Mesendoderm (in vitro differentiated cells): ENCODE measurements around the gene DNAH7.

Source experiments
- DNase-seq: peaks from one replicate; pipeline ENCODE4 v3.0.0; 2013
- H2AK5ac ChIP-seq: 2 replicates; pipeline ENCODE4 v1.6.1; 2013; ENCODE audit warnings: low read length, inconsistent platforms
- H2BK120ac ChIP-seq: 2 replicates; pipeline ENCODE4 v1.6.1; 2013; ENCODE audit warnings: low read depth, mild to moderate bottlenecking, low read length, moderate library complexity, mixed read lengths
- H2BK15ac ChIP-seq: replicated peaks from 2 replicates; pipeline ENCODE4 v1.6.1; 2013; ENCODE audit warnings: low read depth, mild to moderate bottlenecking, moderate library complexity
- H2BK5ac ChIP-seq: 2 replicates; pipeline ENCODE4 v1.6.1; 2013; ENCODE audit warnings: low read length, inconsistent platforms
- H3K18ac ChIP-seq: 2 replicates; pipeline ENCODE4 v1.6.1; 2013; ENCODE audit warnings: mild to moderate bottlenecking, low read length, mixed read lengths
- H3K23ac ChIP-seq: one replicate; pipeline ENCODE4 v1.6.1; 2013; ENCODE audit warnings: low read length
- H3K27ac ChIP-seq: 2 replicates; pipeline ENCODE4 v1.5.1; 2013; ENCODE audit warnings: low read depth, mild to moderate bottlenecking, inconsistent platforms, low read length, moderate library complexity
- H3K27me3 ChIP-seq: 2 replicates; pipeline ENCODE4 v1.6.1; 2013; ENCODE audit warnings: low read length, control low read depth, mild to moderate bottlenecking, inconsistent platforms; ENCODE audit not compliant: insufficient read depth, poor library complexity
- H3K36me3 ChIP-seq: 2 replicates; pipeline ENCODE4 v1.6.1; 2013; ENCODE audit warnings: low read length, inconsistent platforms; ENCODE audit not compliant: control insufficient read depth, insufficient read depth
- H3K4ac ChIP-seq: one replicate; pipeline ENCODE4 v1.6.1; 2013; ENCODE audit warnings: low read depth, mild to moderate bottlenecking, low read length, moderate library complexity
- H3K4me1 ChIP-seq: 2 replicates; pipeline ENCODE4 v1.6.1; 2013; ENCODE audit warnings: low read depth, low read length, inconsistent platforms; ENCODE audit not compliant: control insufficient read depth
- H3K4me2 ChIP-seq: 2 replicates; pipeline ENCODE4 v1.6.1; 2013; ENCODE audit warnings: low read length
- H3K4me3 ChIP-seq: 2 replicates; pipeline ENCODE4 v1.5.1; 2013; ENCODE audit warnings: mild to moderate bottlenecking, low read length
- H3K56ac ChIP-seq: one replicate; pipeline ENCODE4 v1.6.1; 2013; ENCODE audit warnings: low read length
- H3K79me1 ChIP-seq: 2 replicates; pipeline ENCODE4 v1.6.1; 2013; ENCODE audit warnings: low read length, inconsistent platforms
- H3K79me2 ChIP-seq: 2 replicates; pipeline ENCODE4 v1.6.1; 2013; ENCODE audit warnings: mild to moderate bottlenecking, low read length; ENCODE audit not compliant: control insufficient read depth, insufficient read depth
- H3K9ac ChIP-seq: 2 replicates; pipeline ENCODE4 v1.6.1; 2013; ENCODE audit warnings: low read length, inconsistent platforms
- H4K5ac ChIP-seq: one replicate; pipeline ENCODE4 v1.6.1; 2013; ENCODE audit warnings: low read length
- H4K8ac ChIP-seq: one replicate; pipeline ENCODE4 v1.6.1; 2013; ENCODE audit warnings: low read depth, mild to moderate bottlenecking, control low read depth, low read length, moderate library complexity
- WGBS: extraction: QIAGEN DNeasy Blood & Tissue Kit; methylation state at CpG from one replicate; pipeline ENCODE4 v1.1.7; 2013; ENCODE audit warnings: low lambda C conversion rate, missing lambda C conversion rate; ENCODE audit not compliant: insufficient coverage; ENCODE audit errors: extremely low coverage; 5-methylcytosine and 5-hydroxymethylcytosine counted together

The DNAH7 gene

DNA sequence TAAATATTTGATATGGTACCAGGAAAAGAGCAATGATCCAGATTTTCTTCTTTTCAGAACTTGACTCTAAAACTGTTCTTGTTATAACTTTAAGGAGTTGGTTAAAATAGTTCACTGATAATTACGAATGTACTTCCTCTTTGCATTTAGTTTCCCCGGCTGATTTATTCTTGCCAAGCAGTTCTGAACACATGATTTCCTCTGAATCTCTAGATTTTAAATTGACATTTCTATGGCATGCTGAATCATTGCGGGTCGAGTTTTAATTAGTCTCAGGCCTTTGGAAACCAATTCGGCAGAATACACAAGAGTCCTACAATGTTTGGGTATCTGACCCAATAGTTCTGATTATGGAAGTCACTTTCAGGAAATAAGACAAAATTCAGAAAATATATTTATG lies 37.3 kb upstream of the DNAH7 start:
- H3K36me3 ChIP-seq, result no peaks in the 10 kb centered on the region
- no peak overlapping the region for H2BK5ac ChIP-seq
- no peak overlapping the region for H4K5ac ChIP-seq
- no peak overlapping the region for H3K56ac ChIP-seq
- H3K4me1 ChIP-seq, result no peaks in the 10 kb centered on the region
- no peak overlapping the region for H3K27ac ChIP-seq
- no peak overlapping the region for H3K18ac ChIP-seq
- no peak overlapping the region for H2AK5ac ChIP-seq
- no CpG with 5 or more reads among the region's 5 CpGs for WGBS
- H3K79me1 ChIP-seq, result no peaks in the 10 kb centered on the region
- H2BK15ac ChIP-seq, result no peak overlapping the region
- H3K27me3 ChIP-seq, result no peaks in the 10 kb centered on the region
- no peak overlapping the region for H3K4ac ChIP-seq
- no peak overlapping the region for H3K4me3 ChIP-seq
- no peak overlapping the region for H3K23ac ChIP-seq
- no peaks in the 10 kb centered on the region for H3K79me2 ChIP-seq
- H2BK120ac ChIP-seq, result no peak overlapping the region
- H3K4me2 ChIP-seq, result no peak overlapping the region
- no peak overlapping the region for H3K9ac ChIP-seq
- DNase-seq, result no peak
- no peak overlapping the region for H4K8ac ChIP-seq

DNA sequence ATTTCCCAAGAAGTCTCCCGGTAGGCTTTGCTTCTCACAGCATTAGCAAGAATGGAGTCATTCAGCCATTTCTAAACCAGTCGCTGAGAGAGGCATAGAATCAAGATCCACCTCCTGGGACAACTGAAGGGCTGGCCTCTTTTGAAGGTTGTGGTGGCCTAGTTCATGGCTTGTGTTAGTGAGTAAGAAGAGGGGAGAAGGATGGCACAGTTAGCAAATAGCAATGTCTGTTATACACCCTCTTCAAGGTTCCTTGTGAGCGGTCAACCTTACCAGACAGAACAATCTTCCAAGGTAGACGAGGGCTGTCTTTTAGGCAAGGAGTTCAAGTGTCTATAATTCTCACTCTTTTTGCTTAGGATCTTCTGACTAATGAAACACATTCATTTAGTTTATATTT lies 35.4 kb upstream of the DNAH7 start:
- no peak overlapping the region for H2BK5ac ChIP-seq
- H2BK15ac ChIP-seq, result no peak overlapping the region
- H4K8ac ChIP-seq, result no peak overlapping the region
- no peak overlapping the region for H3K23ac ChIP-seq
- no peak for DNase-seq
- no peaks in the 10 kb centered on the region for H3K4me1 ChIP-seq
- H3K79me2 ChIP-seq, result no peaks in the 10 kb centered on the region
- no peak overlapping the region for H3K27ac ChIP-seq
- H3K18ac ChIP-seq, result no peak overlapping the region
- H3K4me2 ChIP-seq, result no peak overlapping the region
- no CpG with 5 or more reads among the region's 4 CpGs for WGBS
- H3K27me3 ChIP-seq, result no peaks in the 10 kb centered on the region
- H3K36me3 ChIP-seq, result no peaks in the 10 kb centered on the region
- no peak overlapping the region for H3K56ac ChIP-seq
- no peak overlapping the region for H2BK120ac ChIP-seq
- no peak overlapping the region for H3K9ac ChIP-seq
- no peak overlapping the region for H3K4ac ChIP-seq
- no peak overlapping the region for H3K4me3 ChIP-seq
- no peaks in the 10 kb centered on the region for H3K79me1 ChIP-seq
- no peak overlapping the region for H2AK5ac ChIP-seq
- H4K5ac ChIP-seq, result no peak overlapping the region

DNA sequence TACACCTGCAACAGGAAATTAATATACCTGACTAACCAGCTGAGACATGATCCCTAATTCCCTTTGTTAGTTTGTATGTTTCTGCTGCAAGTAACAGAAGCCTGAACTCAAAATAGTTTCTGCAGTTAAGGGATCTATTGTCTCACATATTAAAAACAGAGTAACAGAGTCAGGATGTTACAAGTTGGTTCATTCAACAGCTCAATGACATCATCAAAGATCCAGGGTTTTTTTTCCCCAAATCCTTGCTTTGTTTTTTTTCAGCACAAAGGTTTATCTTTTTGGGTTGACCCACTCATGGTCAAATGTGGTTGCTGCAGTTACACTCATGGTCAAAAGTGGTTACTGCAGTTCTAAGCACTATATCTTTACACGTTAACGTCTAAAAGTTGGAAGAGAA lies 35.0 kb upstream of the DNAH7 start:
- WGBS, result no CpG with 5 or more reads among the region's 2 CpGs
- no peak overlapping the region for H2BK120ac ChIP-seq
- H3K9ac ChIP-seq, result no peak overlapping the region
- no peaks in the 10 kb centered on the region for H3K79me1 ChIP-seq
- no peak overlapping the region for H3K23ac ChIP-seq
- H3K79me2 ChIP-seq, result no peaks in the 10 kb centered on the region
- H4K8ac ChIP-seq, result no peak overlapping the region
- DNase-seq, result no peak
- no peak overlapping the region for H3K4ac ChIP-seq
- H2BK15ac ChIP-seq, result no peak overlapping the region
- H4K5ac ChIP-seq, result no peak overlapping the region
- no peaks in the 10 kb centered on the region for H3K4me1 ChIP-seq
- no peaks in the 10 kb centered on the region for H3K36me3 ChIP-seq
- H3K27ac ChIP-seq, result no peak overlapping the region
- H3K27me3 ChIP-seq, result no peaks in the 10 kb centered on the region
- no peak overlapping the region for H2BK5ac ChIP-seq
- H3K4me2 ChIP-seq, result no peak overlapping the region
- H3K56ac ChIP-seq, result no peak overlapping the region
- no peak overlapping the region for H2AK5ac ChIP-seq
- no peak overlapping the region for H3K18ac ChIP-seq
- H3K4me3 ChIP-seq, result no peak overlapping the region

DNA sequence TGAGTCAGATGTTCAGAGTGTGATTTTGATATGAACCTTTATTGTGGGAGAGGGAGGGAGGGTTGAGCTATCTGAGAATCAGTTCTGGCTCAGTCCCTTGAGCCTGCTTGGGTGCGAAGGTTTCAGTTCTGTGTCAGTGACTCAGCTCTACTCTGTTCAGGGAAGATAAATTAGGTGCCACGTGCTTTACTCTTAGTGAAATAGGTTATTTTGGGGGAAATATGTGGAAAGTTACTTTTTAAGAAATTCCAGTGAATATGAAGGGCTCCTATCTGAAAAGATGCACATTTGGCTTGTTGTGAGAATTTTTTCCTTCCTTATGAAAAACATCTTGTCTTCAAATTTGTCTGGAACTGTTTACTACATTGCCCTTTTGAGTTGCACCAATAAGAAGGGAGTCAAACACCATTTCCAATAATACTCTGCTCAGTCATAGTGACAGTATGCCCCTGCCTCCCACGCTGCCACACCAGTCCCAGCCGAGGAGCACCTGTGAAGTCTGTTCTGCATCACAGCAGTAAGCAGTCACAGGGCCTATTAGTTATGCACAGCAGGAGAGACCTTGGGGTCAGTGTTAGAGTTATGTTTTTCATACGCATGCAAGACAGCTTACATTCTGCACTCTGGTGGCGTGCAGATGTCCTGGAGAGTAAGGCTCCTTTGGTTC lies 32.8 kb upstream of the DNAH7 start:
- no peaks in the 10 kb centered on the region for H3K79me2 ChIP-seq
- no peaks in the 10 kb centered on the region for H3K36me3 ChIP-seq
- no peak overlapping the region for H3K18ac ChIP-seq
- H3K27ac ChIP-seq, result no peak overlapping the region
- H2BK120ac ChIP-seq, result no peak overlapping the region
- H3K4me2 ChIP-seq, result no peak overlapping the region
- H3K4ac ChIP-seq, result no peak overlapping the region
- H3K4me1 ChIP-seq, result peaks cover 3% of the 10 kb centered on the region
- no peak overlapping the region for H3K9ac ChIP-seq
- no CpG with 5 or more reads among the region's 6 CpGs for WGBS
- no peak overlapping the region for H2AK5ac ChIP-seq
- no peak overlapping the region for H3K56ac ChIP-seq
- H4K5ac ChIP-seq, result no peak overlapping the region
- H2BK15ac ChIP-seq, result no peak overlapping the region
- H3K23ac ChIP-seq, result no peak overlapping the region
- no peak for DNase-seq
- no peaks in the 10 kb centered on the region for H3K79me1 ChIP-seq
- no peak overlapping the region for H4K8ac ChIP-seq
- H2BK5ac ChIP-seq, result no peak overlapping the region
- no peak overlapping the region for H3K4me3 ChIP-seq
- no peaks in the 10 kb centered on the region for H3K27me3 ChIP-seq

DNA sequence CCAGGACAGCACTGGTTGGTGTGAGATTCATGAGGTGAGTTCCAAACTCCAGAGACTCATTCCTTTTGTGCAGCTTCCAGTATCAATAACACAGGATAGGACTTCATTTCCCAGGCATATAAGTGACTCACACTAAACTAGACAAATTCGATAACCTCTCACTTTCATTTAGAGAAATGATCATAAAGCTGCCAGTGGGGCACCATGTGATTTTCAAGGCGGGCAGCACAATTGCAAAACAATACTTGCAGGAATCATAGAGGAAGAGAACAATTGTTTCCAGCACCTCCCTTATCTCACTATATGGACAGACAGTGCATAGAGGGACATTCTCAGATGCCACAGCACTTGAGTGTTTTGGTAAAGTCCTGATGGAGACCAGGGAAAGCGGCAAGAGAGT lies 31.3 kb upstream of the DNAH7 start:
- H3K4ac ChIP-seq, result no peak overlapping the region
- H3K4me1 ChIP-seq, result peaks cover 3% of the 10 kb centered on the region
- no peak overlapping the region for H2BK15ac ChIP-seq
- H2BK5ac ChIP-seq, result no peak overlapping the region
- no peak overlapping the region for H3K18ac ChIP-seq
- no peak overlapping the region for H2BK120ac ChIP-seq
- no peak overlapping the region for H3K56ac ChIP-seq
- H3K4me3 ChIP-seq, result no peak overlapping the region
- H3K27me3 ChIP-seq, result no peaks in the 10 kb centered on the region
- DNase-seq, result no peak
- H3K4me2 ChIP-seq, result no peak overlapping the region
- no peak overlapping the region for H3K23ac ChIP-seq
- WGBS, result no CpG with 5 or more reads among the region's 3 CpGs
- H2AK5ac ChIP-seq, result no peak overlapping the region
- H3K79me2 ChIP-seq, result no peaks in the 10 kb centered on the region
- no peak overlapping the region for H3K27ac ChIP-seq
- H3K36me3 ChIP-seq, result no peaks in the 10 kb centered on the region
- no peak overlapping the region for H3K9ac ChIP-seq
- H4K5ac ChIP-seq, result no peak overlapping the region
- no peak overlapping the region for H4K8ac ChIP-seq
- no peaks in the 10 kb centered on the region for H3K79me1 ChIP-seq
